Thoracic aorta (tissue), 2 donors: ENCODE measurements around the gene CNPY1. TPM values are rescaled to one million over a fixed set of nuclear protein-coding genes. Genes with fewer than 3 reads are reported as not detected.

Experiments
- ATAC-seq: fragments of 150-250 bp; one replicate; pipeline ENCODE4 v1.8.0; 2017; ENCODE audit warnings: low read depth; ENCODE audit not compliant: insufficient number of reproducible peaks, low FRiP score
- DNase-seq: peaks from one replicate; pipeline ENCODE4 v3.0.0-alpha.2; 2020; ENCODE audit warnings: low spot score
- H3K27ac ChIP-seq, 2 donors: fragments of 200-600 bp; sonication (generic); 1 replicate in 1 of 2; 2 replicates in 1 of 2; pipeline ENCODE4 v1.5.1; 2016; ENCODE audit warnings: mild to moderate bottlenecking in 2 of 2, moderate library complexity in 2 of 2
- H3K27me3 ChIP-seq: fragments of 200-600 bp; sonication (generic); replicated peaks from 2 replicates; pipeline ENCODE4 v1.6.0; 2016; ENCODE audit warnings: mild to moderate bottlenecking; ENCODE audit not compliant: insufficient read depth
- H3K36me3 ChIP-seq: fragments of 200-600 bp; sonication (generic); one replicate; pipeline ENCODE4 v1.5.1; 2016
- H3K4me1 ChIP-seq, 2 donors: fragments of 200-600 bp; sonication (generic); 1 replicate in 1 of 2; 2 replicates in 1 of 2; pipeline versions ENCODE4 v1.5.1 to v1.6.0; 2016; ENCODE audit warnings: low read depth in 2 of 2, mild to moderate bottlenecking in 1 of 2; ENCODE audit not compliant: control insufficient read depth in 1 of 2
- H3K4me3 ChIP-seq: fragments of 200-600 bp; sonication (generic); 2 replicates; pipeline ENCODE4 v1.5.1; 2016; ENCODE audit warnings: mild to moderate bottlenecking
- H3K9me3 ChIP-seq: fragments of 200-600 bp; sonication (generic); 2 replicates; pipeline ENCODE4 v1.5.1; 2016
- total RNA-seq, 2 donors: library from RNA; depleted of rRNA; stranded (reverse); fragments of >200 nt; gene quantifications; one replicate each; pipeline versions ENCODE4 v1.1.0 to v1.2.3, GENCODE V29; 2016
- TF ChIP-seq, protein P1 (sequence below): fragments of 200-600 bp; sonication (generic); IDR thresholded peaks from one replicate; pipeline ENCODE4 v1.5.1; 2019; ENCODE audit warnings: antibody characterized with exemption

The CNPY1 gene
- total RNA-seq, 2 donors from 2014 or later, result not detected

DNA sequence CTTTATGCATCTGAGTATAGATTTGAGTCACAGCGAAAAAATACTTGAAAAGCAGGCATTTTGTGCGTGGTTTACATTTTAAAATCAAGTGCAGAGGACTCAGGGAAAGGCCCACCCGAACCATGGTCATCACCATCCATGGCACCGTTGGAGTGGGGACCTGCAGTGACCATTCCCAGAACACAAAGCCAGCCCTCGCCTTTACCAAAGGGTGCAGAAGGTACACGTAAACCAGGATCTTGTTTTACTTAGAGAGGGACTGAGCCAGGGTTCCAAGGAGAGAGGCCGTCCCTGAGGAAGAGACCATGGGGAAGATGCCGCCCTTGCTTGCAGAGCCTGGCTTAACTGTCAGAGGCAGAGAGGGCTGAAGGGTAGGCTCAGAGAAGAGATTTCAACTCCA, 12.0 kb upstream of the CNPY1 start:
- no peak for DNase-seq
- H3K27ac ChIP-seq, result no peak overlapping the region
- H3K36me3 ChIP-seq, result no peaks in the 10 kb centered on the region
- no peaks in the 10 kb centered on the region for H3K27me3 ChIP-seq
- H3K4me1 ChIP-seq, result no peaks in the 10 kb centered on the region
- TF ChIP-seq, protein P1, sequence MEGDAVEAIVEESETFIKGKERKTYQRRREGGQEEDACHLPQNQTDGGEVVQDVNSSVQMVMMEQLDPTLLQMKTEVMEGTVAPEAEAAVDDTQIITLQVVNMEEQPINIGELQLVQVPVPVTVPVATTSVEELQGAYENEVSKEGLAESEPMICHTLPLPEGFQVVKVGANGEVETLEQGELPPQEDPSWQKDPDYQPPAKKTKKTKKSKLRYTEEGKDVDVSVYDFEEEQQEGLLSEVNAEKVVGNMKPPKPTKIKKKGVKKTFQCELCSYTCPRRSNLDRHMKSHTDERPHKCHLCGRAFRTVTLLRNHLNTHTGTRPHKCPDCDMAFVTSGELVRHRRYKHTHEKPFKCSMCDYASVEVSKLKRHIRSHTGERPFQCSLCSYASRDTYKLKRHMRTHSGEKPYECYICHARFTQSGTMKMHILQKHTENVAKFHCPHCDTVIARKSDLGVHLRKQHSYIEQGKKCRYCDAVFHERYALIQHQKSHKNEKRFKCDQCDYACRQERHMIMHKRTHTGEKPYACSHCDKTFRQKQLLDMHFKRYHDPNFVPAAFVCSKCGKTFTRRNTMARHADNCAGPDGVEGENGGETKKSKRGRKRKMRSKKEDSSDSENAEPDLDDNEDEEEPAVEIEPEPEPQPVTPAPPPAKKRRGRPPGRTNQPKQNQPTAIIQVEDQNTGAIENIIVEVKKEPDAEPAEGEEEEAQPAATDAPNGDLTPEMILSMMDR, result no peak
- H3K9me3 ChIP-seq, result no peaks in the 10 kb centered on the region
- H3K4me3 ChIP-seq, result no peak overlapping the region
- ATAC-seq, result no peak

DNA sequence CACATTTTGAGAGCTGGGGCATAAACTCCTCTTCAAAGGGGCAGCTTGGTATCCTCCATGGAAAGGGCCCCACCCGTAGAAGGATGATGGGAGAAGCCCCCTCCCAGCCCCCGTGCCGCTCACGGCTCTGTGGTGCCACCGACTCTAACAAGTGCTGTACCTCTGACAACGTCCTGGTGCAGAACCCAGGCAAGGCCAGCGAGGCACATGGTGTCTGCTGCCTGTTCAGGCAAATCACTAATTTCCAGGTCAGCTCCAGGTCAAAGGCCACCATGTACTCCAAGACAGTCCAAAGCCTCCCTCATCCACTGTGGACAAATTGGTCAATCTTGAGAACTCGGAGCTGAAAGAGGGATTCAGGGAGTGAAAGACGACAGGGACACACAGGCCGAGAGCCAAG, 11.4 kb upstream of the CNPY1 start:
- no peak for DNase-seq
- no peak for ATAC-seq

DNA sequence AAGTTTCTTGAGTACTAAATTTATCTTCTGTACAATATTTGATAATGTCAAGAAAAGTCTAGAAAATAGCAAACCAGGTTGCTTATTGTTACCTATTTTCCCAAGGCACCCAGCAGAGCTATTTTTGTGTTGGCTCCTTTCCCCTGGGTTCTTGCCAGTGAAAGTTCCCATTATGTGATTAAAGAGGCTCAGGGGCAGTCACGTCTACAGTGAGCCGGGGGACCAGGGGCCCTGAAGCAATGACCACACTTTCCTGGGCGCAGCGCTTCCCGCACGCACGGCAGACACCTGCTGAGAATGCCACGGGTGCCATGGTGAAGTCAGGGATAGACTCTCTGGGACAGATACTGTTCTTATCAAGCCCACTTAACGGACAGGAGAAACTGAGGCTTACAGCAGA, 10.4 kb upstream of the CNPY1 start:
- H3K27ac ChIP-seq, result no peak overlapping the region
- TF ChIP-seq, protein P1, result no peak
- no peaks in the 10 kb centered on the region for H3K9me3 ChIP-seq
- DNase-seq (no peak), ATAC-seq (no peak)
- no peaks in the 10 kb centered on the region for H3K36me3 ChIP-seq
- no peak overlapping the region for H3K4me3 ChIP-seq
- no peaks in the 10 kb centered on the region for H3K4me1 ChIP-seq
- H3K27me3 ChIP-seq, result no peaks in the 10 kb centered on the region

More for the DNA sequence above, 11.4 kb upstream of the CNPY1 start:
- H3K9me3 ChIP-seq, result no peaks in the 10 kb centered on the region
- H3K36me3 ChIP-seq, result no peaks in the 10 kb centered on the region
- no peak overlapping the region for H3K27ac ChIP-seq
- H3K4me1 ChIP-seq, result no peaks in the 10 kb centered on the region
- no peak overlapping the region for H3K4me3 ChIP-seq
- TF ChIP-seq, protein P1, result no peak
- H3K27me3 ChIP-seq, result no peaks in the 10 kb centered on the region

DNA sequence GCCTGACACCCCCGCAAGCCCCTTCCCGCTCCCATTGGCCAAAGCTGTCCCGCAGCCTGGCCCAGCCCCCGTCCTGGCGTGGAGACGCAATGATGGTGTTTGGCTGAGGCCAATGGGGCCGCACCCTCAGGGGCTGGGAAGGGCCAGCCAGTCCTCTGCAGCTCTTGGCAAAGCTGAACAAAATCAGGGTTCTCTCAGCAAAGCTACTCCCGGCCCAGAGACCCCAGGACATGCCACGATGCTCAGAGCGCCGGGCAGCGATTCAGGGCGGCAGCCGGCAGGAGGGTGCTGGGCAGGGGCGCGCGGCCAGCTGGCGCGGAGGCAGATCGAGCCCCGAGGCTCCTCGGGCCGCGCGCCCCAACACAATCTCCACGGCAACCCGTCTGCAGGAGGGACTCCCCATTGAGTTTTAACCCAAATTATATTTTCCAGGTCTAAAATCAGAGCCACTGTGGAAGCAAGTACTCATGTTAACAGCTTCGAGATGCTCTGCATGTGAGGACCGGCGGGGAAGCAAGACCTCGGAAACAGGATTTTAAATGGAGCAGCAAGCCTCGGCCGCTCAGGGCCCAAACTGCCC, 8.8 kb upstream of the CNPY1 start:
- ATAC-seq (no peak), DNase-seq (no peak)
- no peaks in the 10 kb centered on the region for H3K4me1 ChIP-seq
- H3K36me3 ChIP-seq, result no peaks in the 10 kb centered on the region
- no peak overlapping the region for H3K4me3 ChIP-seq
- H3K27ac ChIP-seq, result no peak overlapping the region
- H3K9me3 ChIP-seq, result no peaks in the 10 kb centered on the region
- H3K27me3 ChIP-seq, result no peaks in the 10 kb centered on the region
- TF ChIP-seq, protein P1, result no peak

DNA sequence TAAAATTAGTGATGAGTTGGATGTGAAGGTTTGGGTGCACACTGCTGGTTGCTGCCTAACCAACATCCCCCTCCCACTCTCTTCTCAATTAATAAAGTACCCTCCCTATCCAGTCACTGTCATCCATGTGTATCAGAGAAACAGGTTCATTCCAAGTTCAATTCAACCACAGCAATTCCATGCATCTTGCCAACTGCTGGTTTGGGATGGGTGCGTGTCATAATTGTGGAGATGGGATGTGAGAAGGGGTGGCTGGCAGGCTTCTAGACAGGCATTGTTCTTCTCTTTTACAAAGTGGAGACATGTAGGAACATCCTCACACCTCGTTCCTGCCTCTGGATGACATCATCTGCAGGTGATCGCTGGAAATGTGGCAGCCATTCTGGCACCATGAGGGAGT, 7.5 kb upstream of the CNPY1 start:
- no peaks in the 10 kb centered on the region for H3K36me3 ChIP-seq
- no peak for ATAC-seq
- no peak for DNase-seq

More for the DNA sequence above, 7.5 kb upstream of the CNPY1 start:
- H3K4me1 ChIP-seq, result no peaks in the 10 kb centered on the region
- TF ChIP-seq, protein P1, result no peak
- no peak overlapping the region for H3K27ac ChIP-seq
- no peak overlapping the region for H3K4me3 ChIP-seq
- H3K27me3 ChIP-seq, result no peaks in the 10 kb centered on the region
- H3K9me3 ChIP-seq, result no peaks in the 10 kb centered on the region
